PC-3 (cell line): ENCODE measurements around the gene GALNT2.

Source experiments
- EZH2 ChIP-seq: fragments of 300-600 bp; sonication (generic); IDR thresholded peaks from one replicate; pipeline ENCODE4 v1.6.1; 2017; ENCODE audit warnings: antibody characterized with exemption, mild to moderate bottlenecking, low read length; ENCODE audit not compliant: unreplicated experiment
- EZH2phosphoT487 ChIP-seq: fragments of 300-600 bp; sonication (generic); IDR thresholded peaks from 2 replicates; pipeline ENCODE4 v1.6.1; 2018; ENCODE audit warnings: mild to moderate bottlenecking, antibody characterized with exemption, low read length, borderline replicate concordance
- TF ChIP-seq, protein P1 (sequence below): fragments of 300-600 bp; sonication (generic); conservative IDR thresholded peaks from 2 replicates; pipeline ENCODE4 v1.5.1; 2017; ENCODE audit warnings: antibody characterized with exemption, low read depth, mild to moderate bottlenecking, low read length

DNA sequence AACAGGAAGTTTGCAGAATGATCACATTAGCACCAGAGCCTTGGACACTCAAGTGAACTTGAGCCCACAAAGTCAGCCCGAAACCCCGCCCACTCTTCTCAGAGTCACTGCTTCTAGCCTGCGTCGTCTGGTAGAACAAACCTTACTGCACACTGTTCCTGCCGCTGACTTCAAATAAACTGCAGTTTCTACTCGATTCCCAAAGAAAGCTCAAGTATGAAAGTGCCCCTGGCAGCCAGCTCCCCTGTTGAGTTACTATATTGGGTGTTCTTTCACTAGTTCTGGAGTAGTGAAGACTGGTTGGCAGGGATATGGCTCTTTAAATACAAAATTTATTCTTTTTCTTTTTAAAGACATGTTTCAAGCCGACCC lies 164.7 kb downstream of the GALNT2 start:
- TF ChIP-seq EZH2 (no peak), EZH2phosphoT487 (no peak)
- TF ChIP-seq, protein P1, sequence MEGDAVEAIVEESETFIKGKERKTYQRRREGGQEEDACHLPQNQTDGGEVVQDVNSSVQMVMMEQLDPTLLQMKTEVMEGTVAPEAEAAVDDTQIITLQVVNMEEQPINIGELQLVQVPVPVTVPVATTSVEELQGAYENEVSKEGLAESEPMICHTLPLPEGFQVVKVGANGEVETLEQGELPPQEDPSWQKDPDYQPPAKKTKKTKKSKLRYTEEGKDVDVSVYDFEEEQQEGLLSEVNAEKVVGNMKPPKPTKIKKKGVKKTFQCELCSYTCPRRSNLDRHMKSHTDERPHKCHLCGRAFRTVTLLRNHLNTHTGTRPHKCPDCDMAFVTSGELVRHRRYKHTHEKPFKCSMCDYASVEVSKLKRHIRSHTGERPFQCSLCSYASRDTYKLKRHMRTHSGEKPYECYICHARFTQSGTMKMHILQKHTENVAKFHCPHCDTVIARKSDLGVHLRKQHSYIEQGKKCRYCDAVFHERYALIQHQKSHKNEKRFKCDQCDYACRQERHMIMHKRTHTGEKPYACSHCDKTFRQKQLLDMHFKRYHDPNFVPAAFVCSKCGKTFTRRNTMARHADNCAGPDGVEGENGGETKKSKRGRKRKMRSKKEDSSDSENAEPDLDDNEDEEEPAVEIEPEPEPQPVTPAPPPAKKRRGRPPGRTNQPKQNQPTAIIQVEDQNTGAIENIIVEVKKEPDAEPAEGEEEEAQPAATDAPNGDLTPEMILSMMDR: no peak
